Measurements from ENCODE around the gene RSRC1.

GRCh38 chr3:158213461-158213860 is 103.6 kb downstream of the RSRC1 start:
- no peak for TF ChIP-seq CTCF (optimal IDR thresholded peaks at IDR 0.05 in 1 of 3, IDR thresholded peaks at IDR 0.05 in 1 of 3, conservative IDR thresholded peaks at IDR 0.05 in 1 of 3; ENCODE audit: extremely low read depth in 1 of 3, insufficient read depth in 2 of 3, low read length in 3 of 3)
- no peak for TF ChIP-seq EZH2 (IDR thresholded peaks at IDR 0.05; ENCODE audit: low read length)

All from keratinocyte (primary cell).